H1 (cell line): ENCODE results near the gene ACTL6A. TPM values are rescaled to one million over a fixed set of nuclear protein-coding genes. Genes with fewer than 3 reads are reported as not detected.

ENCODE experiments used
- RXRA ChIP-seq: IDR thresholded peaks from 2 replicates; pipeline ENCODE4 v1.6.1; 2011; ENCODE audit warnings: low read depth, mild to moderate bottlenecking, low read length, moderate library complexity; ENCODE audit not compliant: insufficient read depth
- SAP30 ChIP-seq: fragments of 300-600 bp; sonication (generic); IDR thresholded peaks from 2 replicates; pipeline ENCODE4 v1.7.1; 2012; ENCODE audit warnings: low read length, moderate library complexity, mild to moderate bottlenecking, inconsistent platforms; ENCODE audit not compliant: insufficient read depth, insufficient replicate concordance
- SP2 ChIP-seq: IDR thresholded peaks from 2 replicates; pipeline ENCODE4 v1.6.1; 2012; ENCODE audit warnings: mild to moderate bottlenecking, low read length, inconsistent platforms
- TAF1 ChIP-seq: IDR thresholded peaks from 2 replicates; pipeline ENCODE4 v1.6.1; 2011; ENCODE audit warnings: mild to moderate bottlenecking, low read depth, low read length
- TCF12 ChIP-seq: IDR thresholded peaks from 2 replicates; pipeline ENCODE4 v1.6.1; 2011; ENCODE audit warnings: low read depth, mild to moderate bottlenecking, low read length
- polyA plus RNA-seq, 7 experiments: library from polyadenylated mRNA; depleted of rRNA in 3 of 7; stranded (reverse) in 5 of 7; unstranded in 2 of 7; fragments of >200 nt in 5 of 7; fragments of 200-250 nt in 2 of 7; gene quantifications; 1 replicate in 5 of 7; 2 replicates in 1 of 7; 4 replicates in 1 of 7; pipeline versions ENCODE4 v1.2.1 to v1.2.3, GENCODE V29; 2011 to 2013; ENCODE audit warnings: missing spikeins in 2 of 7, mixed read lengths in 2 of 7
- total RNA-seq: library from RNA; stranded (reverse); fragmentation: NEBNext Ultra II Directional; extraction: Animal tissue kit (Norgen Biotek cat#: 25700); gene quantifications from 2 replicates; pipeline ENCODE4 v1.2.1, GENCODE V29; 2021
- TF ChIP-seq, protein P1 (sequence below): fragments of 300-600 bp; sonication (generic); IDR thresholded peaks from 2 replicates; pipeline ENCODE4 v1.7.1; 2012; ENCODE audit warnings: low read length, moderate library complexity, mild to moderate bottlenecking, inconsistent platforms; ENCODE audit not compliant: insufficient replicate concordance
- TF ChIP-seq, protein P2 (sequence below): IDR thresholded peaks from 2 replicates; pipeline ENCODE4 v1.6.1; 2012; ENCODE audit warnings: inconsistent platforms

The ACTL6A gene
- total and polyA plus RNA-seq, 2 of the 8 experiments (the other 6 are each of a cell fraction or from before 2014, with no cell fraction given) = 76.9 to 99.5 TPM

DNA sequence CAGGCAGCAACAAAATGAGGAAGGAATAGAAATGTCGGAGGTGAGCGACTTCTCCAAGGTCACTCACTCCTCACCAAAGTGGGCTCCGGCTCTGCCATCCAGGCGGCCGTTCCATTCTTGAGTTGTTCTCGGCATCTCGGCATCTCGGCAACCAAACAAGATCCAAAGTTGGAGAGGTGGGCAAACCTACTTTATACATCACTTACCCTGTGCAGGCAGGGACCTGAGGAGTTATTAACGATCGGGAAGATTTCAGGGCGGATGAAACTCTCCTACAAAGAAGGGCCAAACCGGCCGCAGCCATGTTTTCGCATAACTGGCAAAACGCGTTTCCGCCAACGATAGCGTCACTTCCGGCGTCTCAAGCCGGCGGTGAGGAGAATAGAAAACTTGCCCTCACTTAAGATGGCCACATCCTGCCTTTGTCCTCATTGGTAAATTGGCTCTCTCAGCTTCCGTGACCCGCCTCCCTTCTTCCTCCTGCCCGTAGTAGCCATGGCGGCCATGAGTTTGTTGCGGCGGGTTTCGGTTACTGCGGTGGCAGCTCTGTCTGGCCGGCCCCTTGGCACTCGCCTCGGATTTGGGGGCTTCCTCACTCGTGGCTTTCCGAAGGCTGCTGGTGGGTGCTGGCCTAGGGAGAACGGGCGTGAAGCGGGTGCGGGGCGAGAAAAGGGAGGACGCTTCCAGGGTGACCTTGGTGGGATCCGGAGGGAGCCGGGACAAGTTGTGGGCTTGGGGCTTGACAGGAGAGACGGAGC lies 41.8 kb downstream of the ACTL6A start, which contains the start of the genes MRPL47 and NDUFB5 (continued):
- TF ChIP-seq, protein P1, sequence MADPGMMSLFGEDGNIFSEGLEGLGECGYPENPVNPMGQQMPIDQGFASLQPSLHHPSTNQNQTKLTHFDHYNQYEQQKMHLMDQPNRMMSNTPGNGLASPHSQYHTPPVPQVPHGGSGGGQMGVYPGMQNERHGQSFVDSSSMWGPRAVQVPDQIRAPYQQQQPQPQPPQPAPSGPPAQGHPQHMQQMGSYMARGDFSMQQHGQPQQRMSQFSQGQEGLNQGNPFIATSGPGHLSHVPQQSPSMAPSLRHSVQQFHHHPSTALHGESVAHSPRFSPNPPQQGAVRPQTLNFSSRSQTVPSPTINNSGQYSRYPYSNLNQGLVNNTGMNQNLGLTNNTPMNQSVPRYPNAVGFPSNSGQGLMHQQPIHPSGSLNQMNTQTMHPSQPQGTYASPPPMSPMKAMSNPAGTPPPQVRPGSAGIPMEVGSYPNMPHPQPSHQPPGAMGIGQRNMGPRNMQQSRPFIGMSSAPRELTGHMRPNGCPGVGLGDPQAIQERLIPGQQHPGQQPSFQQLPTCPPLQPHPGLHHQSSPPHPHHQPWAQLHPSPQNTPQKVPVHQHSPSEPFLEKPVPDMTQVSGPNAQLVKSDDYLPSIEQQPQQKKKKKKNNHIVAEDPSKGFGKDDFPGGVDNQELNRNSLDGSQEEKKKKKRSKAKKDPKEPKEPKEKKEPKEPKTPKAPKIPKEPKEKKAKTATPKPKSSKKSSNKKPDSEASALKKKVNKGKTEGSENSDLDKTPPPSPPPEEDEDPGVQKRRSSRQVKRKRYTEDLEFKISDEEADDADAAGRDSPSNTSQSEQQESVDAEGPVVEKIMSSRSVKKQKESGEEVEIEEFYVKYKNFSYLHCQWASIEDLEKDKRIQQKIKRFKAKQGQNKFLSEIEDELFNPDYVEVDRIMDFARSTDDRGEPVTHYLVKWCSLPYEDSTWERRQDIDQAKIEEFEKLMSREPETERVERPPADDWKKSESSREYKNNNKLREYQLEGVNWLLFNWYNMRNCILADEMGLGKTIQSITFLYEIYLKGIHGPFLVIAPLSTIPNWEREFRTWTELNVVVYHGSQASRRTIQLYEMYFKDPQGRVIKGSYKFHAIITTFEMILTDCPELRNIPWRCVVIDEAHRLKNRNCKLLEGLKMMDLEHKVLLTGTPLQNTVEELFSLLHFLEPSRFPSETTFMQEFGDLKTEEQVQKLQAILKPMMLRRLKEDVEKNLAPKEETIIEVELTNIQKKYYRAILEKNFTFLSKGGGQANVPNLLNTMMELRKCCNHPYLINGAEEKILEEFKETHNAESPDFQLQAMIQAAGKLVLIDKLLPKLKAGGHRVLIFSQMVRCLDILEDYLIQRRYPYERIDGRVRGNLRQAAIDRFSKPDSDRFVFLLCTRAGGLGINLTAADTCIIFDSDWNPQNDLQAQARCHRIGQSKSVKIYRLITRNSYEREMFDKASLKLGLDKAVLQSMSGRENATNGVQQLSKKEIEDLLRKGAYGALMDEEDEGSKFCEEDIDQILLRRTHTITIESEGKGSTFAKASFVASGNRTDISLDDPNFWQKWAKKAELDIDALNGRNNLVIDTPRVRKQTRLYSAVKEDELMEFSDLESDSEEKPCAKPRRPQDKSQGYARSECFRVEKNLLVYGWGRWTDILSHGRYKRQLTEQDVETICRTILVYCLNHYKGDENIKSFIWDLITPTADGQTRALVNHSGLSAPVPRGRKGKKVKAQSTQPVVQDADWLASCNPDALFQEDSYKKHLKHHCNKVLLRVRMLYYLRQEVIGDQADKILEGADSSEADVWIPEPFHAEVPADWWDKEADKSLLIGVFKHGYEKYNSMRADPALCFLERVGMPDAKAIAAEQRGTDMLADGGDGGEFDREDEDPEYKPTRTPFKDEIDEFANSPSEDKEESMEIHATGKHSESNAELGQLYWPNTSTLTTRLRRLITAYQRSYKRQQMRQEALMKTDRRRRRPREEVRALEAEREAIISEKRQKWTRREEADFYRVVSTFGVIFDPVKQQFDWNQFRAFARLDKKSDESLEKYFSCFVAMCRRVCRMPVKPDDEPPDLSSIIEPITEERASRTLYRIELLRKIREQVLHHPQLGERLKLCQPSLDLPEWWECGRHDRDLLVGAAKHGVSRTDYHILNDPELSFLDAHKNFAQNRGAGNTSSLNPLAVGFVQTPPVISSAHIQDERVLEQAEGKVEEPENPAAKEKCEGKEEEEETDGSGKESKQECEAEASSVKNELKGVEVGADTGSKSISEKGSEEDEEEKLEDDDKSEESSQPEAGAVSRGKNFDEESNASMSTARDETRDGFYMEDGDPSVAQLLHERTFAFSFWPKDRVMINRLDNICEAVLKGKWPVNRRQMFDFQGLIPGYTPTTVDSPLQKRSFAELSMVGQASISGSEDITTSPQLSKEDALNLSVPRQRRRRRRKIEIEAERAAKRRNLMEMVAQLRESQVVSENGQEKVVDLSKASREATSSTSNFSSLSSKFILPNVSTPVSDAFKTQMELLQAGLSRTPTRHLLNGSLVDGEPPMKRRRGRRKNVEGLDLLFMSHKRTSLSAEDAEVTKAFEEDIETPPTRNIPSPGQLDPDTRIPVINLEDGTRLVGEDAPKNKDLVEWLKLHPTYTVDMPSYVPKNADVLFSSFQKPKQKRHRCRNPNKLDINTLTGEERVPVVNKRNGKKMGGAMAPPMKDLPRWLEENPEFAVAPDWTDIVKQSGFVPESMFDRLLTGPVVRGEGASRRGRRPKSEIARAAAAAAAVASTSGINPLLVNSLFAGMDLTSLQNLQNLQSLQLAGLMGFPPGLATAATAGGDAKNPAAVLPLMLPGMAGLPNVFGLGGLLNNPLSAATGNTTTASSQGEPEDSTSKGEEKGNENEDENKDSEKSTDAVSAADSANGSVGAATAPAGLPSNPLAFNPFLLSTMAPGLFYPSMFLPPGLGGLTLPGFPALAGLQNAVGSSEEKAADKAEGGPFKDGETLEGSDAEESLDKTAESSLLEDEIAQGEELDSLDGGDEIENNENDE = no peak
- no peak; the same call in 1 of the 2 replicates for TF ChIP-seq SP2
- TF ChIP-seq, protein P2, sequence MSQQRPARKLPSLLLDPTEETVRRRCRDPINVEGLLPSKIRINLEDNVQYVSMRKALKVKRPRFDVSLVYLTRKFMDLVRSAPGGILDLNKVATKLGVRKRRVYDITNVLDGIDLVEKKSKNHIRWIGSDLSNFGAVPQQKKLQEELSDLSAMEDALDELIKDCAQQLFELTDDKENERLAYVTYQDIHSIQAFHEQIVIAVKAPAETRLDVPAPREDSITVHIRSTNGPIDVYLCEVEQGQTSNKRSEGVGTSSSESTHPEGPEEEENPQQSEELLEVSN = no peak
- TF ChIP-seq SAP30 = peak; percentile 93
- peak; percentile 99 for TF ChIP-seq TAF1
- no peak for TF ChIP-seq TCF12
- no peak for TF ChIP-seq RXRA
